PC-3 (cell line): ENCODE results near the gene IDH3G.

ENCODE experiments used
- CTCF ChIP-seq: fragments of 300-600 bp; sonication (generic); conservative IDR thresholded peaks from 2 replicates; pipeline ENCODE4 v1.5.1; 2017; ENCODE audit warnings: antibody characterized with exemption, low read depth, mild to moderate bottlenecking, low read length
- EZH2 ChIP-seq: fragments of 300-600 bp; sonication (generic); IDR thresholded peaks from one replicate; pipeline ENCODE4 v1.6.1; 2017; ENCODE audit warnings: antibody characterized with exemption, mild to moderate bottlenecking, low read length; ENCODE audit not compliant: unreplicated experiment

DNA sequence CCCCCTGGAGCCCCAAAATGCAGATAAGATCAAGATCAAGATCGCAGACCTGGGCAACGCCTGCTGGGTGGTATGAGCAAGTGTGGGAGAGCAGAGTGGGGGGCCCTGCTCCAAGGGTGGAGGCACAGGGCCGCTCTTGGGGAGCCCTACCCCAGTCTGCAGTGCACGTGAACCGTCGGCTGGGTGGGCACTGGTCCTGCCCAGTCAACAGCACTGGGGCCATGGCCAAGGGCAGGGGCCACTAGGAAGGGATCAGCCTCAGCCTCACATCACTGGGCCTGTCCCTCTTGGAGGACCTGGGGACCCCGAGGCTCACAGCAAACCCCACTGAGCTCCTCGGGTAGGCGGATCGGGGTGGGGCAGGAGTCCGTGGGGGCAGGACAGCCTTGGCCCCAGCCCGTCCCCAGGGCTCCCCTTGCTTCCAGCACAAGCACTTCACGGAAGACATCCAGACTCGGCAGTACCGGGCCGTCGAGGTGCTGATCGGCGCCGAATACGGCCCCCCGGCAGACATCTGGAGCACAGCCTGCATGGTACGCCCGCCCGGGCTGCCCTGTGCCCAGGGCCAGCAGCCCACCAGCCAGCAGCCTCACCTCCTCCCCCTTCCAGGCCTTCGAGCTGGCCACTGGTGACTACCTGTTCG lies 9.7 kb downstream of the IDH3G start:
- TF ChIP-seq CTCF (no peak), EZH2 (no peak)
